Measurements from ENCODE around the gene KNDC1. TPM values are rescaled to one million over a fixed set of nuclear protein-coding genes. Genes with fewer than 3 reads are reported as not detected.

Gene KNDC1
- total RNA-seq, 4 donors from 2014 or later = under 0.01 to 12.5 (median 5.3) TPM

DNA sequence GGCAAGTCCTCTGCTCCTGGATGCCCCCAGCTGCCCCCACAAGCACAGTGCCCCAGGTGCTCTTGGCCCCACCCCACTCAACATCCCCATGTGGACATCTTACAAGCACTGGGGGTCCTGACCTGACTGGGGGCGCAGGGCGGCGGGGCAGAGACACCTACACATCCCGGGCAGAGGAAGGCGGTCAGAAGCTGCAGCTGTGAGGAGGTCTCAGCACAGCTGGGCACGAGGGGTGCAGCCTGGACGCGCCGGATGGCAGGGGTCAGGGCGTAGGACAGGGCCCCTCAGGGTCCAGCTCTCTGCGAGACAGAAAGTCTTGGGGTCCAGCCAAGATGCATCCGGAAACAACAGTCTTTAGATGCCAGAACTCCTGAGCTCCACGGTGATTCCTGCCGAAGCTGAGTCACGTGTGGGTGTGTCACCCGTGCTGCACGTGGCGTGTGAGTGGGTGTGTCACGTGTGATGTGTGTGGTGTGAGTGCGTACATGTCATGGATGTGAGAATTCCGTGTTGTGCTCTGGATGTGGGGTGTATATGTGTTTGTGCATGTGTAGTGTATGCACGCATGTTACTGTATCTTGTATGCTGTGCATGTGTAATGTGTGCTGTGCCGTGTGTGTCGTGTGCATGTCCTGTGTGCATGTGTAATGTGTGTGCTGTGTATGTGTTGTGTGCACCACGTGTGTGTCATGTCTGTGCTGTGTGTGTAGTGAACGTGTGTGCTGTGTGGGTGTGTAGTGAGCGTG lies 82.8 kb downstream of the KNDC1 start:
- H3K27ac ChIP-seq = no peak overlapping the region
- intact Hi-C loops (cut with DNase I; ENCODE audit: low total_unique reads) = no loop called here
- H3K4me1 ChIP-seq = no peaks in the 10 kb centered on the region
- no peak overlapping the region for H3K4me3 ChIP-seq
- H3K36me3 ChIP-seq = no peaks in the 10 kb centered on the region
- peaks cover 0 to 11% of the 10 kb centered on the region in 2 donors for H3K27me3 ChIP-seq
- no peaks in the 10 kb centered on the region for H3K9me3 ChIP-seq
- no peak for DNase-seq
- TF ChIP-seq POLR2A (IDR thresholded peaks at IDR 0.05) = no peak
- TF ChIP-seq, protein P1, sequence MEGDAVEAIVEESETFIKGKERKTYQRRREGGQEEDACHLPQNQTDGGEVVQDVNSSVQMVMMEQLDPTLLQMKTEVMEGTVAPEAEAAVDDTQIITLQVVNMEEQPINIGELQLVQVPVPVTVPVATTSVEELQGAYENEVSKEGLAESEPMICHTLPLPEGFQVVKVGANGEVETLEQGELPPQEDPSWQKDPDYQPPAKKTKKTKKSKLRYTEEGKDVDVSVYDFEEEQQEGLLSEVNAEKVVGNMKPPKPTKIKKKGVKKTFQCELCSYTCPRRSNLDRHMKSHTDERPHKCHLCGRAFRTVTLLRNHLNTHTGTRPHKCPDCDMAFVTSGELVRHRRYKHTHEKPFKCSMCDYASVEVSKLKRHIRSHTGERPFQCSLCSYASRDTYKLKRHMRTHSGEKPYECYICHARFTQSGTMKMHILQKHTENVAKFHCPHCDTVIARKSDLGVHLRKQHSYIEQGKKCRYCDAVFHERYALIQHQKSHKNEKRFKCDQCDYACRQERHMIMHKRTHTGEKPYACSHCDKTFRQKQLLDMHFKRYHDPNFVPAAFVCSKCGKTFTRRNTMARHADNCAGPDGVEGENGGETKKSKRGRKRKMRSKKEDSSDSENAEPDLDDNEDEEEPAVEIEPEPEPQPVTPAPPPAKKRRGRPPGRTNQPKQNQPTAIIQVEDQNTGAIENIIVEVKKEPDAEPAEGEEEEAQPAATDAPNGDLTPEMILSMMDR (IDR thresholded peaks at IDR 0.05) = no peak

DNA sequence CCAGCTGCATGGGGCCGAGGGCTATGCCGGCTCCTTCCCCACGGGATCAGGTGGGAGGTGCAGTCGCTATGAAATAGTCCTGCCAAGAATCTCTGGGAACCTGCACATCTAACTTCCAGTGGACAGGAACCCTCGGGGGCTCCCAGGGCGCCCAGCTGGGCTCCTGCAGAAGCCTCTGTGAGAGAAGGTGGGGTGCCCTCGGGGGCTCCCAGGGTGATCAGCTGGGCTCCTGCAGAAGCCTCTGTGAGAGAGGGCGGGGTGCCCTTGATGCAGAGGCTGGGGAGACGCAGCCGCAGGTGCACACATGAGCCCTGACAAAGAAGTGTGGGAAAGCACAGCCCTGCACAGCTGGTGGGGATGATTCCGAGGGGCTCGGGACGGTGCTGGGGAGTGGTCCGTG lies 83.6 kb downstream of the KNDC1 start:
- no peak overlapping the region for H3K27ac ChIP-seq
- H3K27me3 ChIP-seq = peaks cover 0 to 4% of the 10 kb centered on the region in 2 donors
- TF ChIP-seq POLR2A (IDR thresholded peaks at IDR 0.05) = no peak
- TF ChIP-seq, protein P1 (IDR thresholded peaks at IDR 0.05) = no peak
- DNase-seq = no peak
- H3K9me3 ChIP-seq = no peaks in the 10 kb centered on the region
- H3K36me3 ChIP-seq = no peaks in the 10 kb centered on the region
- intact Hi-C loops (cut with DNase I; ENCODE audit: low total_unique reads) = no loop called here
- no peak overlapping the region for H3K4me3 ChIP-seq
- no peaks in the 10 kb centered on the region for H3K4me1 ChIP-seq

DNA sequence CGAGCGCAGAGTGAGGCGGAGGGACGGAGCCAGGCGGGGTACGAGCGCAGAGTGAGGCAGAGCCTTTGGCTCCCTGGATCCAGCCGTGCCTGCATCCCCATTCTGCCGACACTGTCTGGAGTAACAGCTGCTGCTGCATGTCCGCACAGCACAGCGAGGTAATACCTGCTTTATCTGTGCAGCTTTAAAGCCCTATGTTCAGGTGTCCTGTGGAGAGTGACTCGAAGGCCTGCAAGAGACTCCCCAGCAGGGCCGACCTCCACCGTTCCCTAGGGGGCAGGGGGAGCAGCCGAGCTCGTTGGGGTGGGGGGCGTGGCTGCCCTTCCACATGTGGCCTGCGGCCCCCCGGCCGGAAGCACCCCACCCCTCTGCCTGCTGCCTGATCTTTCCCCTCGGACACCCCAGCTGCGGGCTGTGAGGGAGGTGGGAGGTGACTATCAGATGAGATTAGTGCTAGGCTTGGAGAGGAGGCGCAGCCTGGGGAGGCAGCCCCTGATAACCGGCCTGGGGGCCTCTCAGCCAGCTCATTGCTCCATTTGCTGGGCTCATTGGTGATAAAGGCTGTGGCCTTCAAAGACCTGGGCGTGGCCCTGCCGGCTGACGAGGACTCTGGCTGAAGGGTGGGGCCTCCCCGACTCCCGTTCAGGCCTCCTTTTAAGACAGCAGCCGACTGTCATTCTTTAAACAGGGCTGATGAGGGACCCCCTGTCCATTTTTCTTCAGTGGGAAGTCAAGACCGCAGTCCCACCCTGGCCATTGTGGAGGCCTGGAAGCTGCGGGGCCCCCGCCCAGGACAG lies 85.6 kb downstream of the KNDC1 start:
- TF ChIP-seq, protein P1 (IDR thresholded peaks at IDR 0.05) = no peak
- no peak for TF ChIP-seq POLR2A (IDR thresholded peaks at IDR 0.05)
- no peaks in the 10 kb centered on the region for H3K9me3 ChIP-seq
- no peaks in the 10 kb centered on the region for H3K36me3 ChIP-seq
- H3K27me3 ChIP-seq = no peaks in the 10 kb centered on the region
- no peak overlapping the region for H3K4me3 ChIP-seq
- H3K27ac ChIP-seq = no peak overlapping the region
- intact Hi-C loops (cut with DNase I; ENCODE audit: low total_unique reads) = no loop called here
- DNase-seq = no peak
- H3K4me1 ChIP-seq = no peaks in the 10 kb centered on the region

DNA sequence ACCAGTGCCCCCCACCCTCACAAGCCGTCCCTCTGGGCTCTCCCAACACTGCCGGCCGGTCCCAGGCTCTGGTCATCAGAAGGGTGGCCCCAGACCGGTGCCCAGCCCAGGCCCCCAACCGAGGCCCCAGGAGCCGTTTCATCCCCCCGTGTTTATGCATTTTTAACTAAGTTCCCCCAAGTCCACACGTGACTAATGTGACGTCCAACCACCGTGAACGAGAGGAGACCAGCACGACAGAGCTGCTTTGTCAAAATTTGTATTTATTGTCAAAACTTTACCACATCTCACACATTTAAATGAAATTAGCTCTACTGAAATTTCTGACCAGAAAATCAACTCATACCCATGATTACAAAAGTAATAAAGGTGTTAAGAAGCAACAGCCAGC lies 86.2 kb downstream of the KNDC1 start:
- Histone ChIP-seq H3K4me3 (no peak overlapping the region), H3K4me1 (no peaks in the 10 kb centered on the region), H3K27me3 (no peaks in the 10 kb centered on the region), H3K27ac (no peak overlapping the region), H3K9me3 (no peaks in the 10 kb centered on the region), H3K36me3 (no peaks in the 10 kb centered on the region)
- DNase-seq = no peak
- intact Hi-C loops (cut with DNase I; ENCODE audit: low total_unique reads) = no loop called here
- TF ChIP-seq, protein P1 (IDR thresholded peaks at IDR 0.05) = no peak
- TF ChIP-seq POLR2A (IDR thresholded peaks at IDR 0.05) = no peak
